Measurements from ENCODE around the gene LSM6. TPM values are rescaled to one million over a fixed set of nuclear protein-coding genes. Genes with fewer than 3 reads are reported as not detected.

LSM6 gene
- total RNA-seq, 1 experiment from 2014 or later, result 78.3 TPM

DNA sequence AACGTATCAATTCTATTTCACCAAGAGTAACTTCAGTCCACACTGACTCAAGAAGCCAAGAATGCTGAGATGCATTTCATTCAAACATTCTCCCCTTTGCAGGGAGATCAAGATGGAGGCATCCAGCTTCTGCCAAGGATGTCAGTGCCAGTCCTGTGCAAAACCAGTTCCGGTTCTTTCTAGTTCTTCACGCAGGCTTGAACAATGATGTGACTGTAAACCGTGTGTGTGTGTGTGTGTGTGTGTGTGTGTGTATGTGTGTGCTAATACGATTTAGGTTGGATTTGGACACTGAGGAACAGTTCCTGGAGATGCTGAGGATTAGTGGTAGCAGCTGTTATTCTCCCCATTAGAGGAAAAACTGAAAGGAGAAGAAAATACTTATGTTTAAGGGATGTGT is 38.7 kb downstream of the LSM6 start, which contains the start of gene REELD1:
REELD1 (plus strand) TSS at position 301 of the 400 bp plus-strand sequence. CDS start 2,415 bp downstream, outside the sequence.
- Mint-ChIP-seq H3K27me3 (ENCODE audit: low read depth) (peaks cover 5% of the 10 kb centered on the region), H3K27ac (0 out of 7 replicates have a peak within 1 kb of the TSS, but pooled peaks of 1 of the 3 experiments have one; percentile 67), H3K4me1 (no peaks in the 10 kb centered on the region; a peak in 1 of 4 replicates), H3K4me3 (no peak within 1 kb of the TSS), H3K9me3 (no peaks in the 10 kb centered on the region), H3K36me3 (ENCODE audit: insufficient read depth in 1 of 3, low read depth in 3 of 3) (no peaks in the 10 kb centered on the region)
- Histone ChIP-seq H3K9ac (ENCODE audit: extremely low read depth, insufficient read length, low read length) (no peak within 1 kb of the TSS), H3K79me1 (ENCODE audit: insufficient read depth, low read depth, low read length, poor library complexity, severe bottlenecking) (no peaks in the 10 kb centered on the region), H3K23ac (ENCODE audit: insufficient read length, low read depth, low read length) (no peak within 1 kb of the TSS), H4K5ac (ENCODE audit: insufficient read length, low read depth, low read length) (no peak within 1 kb of the TSS), H4K20me1 (ENCODE audit: control insufficient read depth, insufficient read depth, insufficient read length) (no peaks in the 10 kb centered on the region), H2BK12ac (ENCODE audit: insufficient read length, low read depth, low read length) (no peak within 1 kb of the TSS), H4K91ac (ENCODE audit: insufficient read length, low read depth, low read length) (no peak within 1 kb of the TSS), H3K18ac (ENCODE audit: insufficient read length, low read depth, low read length) (no peak within 1 kb of the TSS), H3T11ph (ENCODE audit: low read length) (no peak within 1 kb of the TSS), H2AK5ac (ENCODE audit: insufficient read length, low read length) (no peak within 1 kb of the TSS), H2BK5ac (ENCODE audit: insufficient read length, low read length) (no peak within 1 kb of the TSS), H3K27me3 (ENCODE audit: insufficient read depth, low read length) (no peaks in the 10 kb centered on the region), H2AFZ (ENCODE audit: low read length) (no peak within 1 kb of the TSS), H2BK15ac (ENCODE audit: low read depth, low read length) (no peak within 1 kb of the TSS), H3K9me3 (ENCODE audit: control insufficient read depth, low read depth, low read length) (no peaks in the 10 kb centered on the region), H3K4ac (ENCODE audit: low read depth, low read length) (no peak within 1 kb of the TSS), H3K79me2 (ENCODE audit: insufficient read depth, low read length) (no peaks in the 10 kb centered on the region), H3K27ac (ENCODE audit: insufficient read length, low read depth, low read length) (no peak within 1 kb of the TSS), H3K23me2 (ENCODE audit: insufficient read length, low read depth, low read length, poor library complexity, severe bottlenecking) (no peaks in the 10 kb centered on the region), H2BK20ac (ENCODE audit: low read depth, low read length, poor library complexity, severe bottlenecking) (no peak within 1 kb of the TSS), H3K14ac (ENCODE audit: insufficient read depth, low read length) (no peak within 1 kb of the TSS), H3K4me1 (ENCODE audit: insufficient read depth, low read length) (no peaks in the 10 kb centered on the region), H3K56ac (ENCODE audit: insufficient read length, low read depth, low read length) (no peak within 1 kb of the TSS), H3K4me2 (ENCODE audit: insufficient read depth, insufficient read length, low read length) (no peak within 1 kb of the TSS), H2BK120ac (ENCODE audit: low read depth, low read length, poor library complexity, severe bottlenecking) (no peak within 1 kb of the TSS), H4K8ac (replicated peaks; ENCODE audit: insufficient read length, low read depth, low read length) (no peak within 1 kb of the TSS)
- no peak for DNase-seq
- WGBS (ENCODE audit: extremely low coverage, insufficient read length, low lambda C conversion rate), result no CpG with 5 or more reads among the region's 5 CpGs
- TF ChIP-seq, protein P1, sequence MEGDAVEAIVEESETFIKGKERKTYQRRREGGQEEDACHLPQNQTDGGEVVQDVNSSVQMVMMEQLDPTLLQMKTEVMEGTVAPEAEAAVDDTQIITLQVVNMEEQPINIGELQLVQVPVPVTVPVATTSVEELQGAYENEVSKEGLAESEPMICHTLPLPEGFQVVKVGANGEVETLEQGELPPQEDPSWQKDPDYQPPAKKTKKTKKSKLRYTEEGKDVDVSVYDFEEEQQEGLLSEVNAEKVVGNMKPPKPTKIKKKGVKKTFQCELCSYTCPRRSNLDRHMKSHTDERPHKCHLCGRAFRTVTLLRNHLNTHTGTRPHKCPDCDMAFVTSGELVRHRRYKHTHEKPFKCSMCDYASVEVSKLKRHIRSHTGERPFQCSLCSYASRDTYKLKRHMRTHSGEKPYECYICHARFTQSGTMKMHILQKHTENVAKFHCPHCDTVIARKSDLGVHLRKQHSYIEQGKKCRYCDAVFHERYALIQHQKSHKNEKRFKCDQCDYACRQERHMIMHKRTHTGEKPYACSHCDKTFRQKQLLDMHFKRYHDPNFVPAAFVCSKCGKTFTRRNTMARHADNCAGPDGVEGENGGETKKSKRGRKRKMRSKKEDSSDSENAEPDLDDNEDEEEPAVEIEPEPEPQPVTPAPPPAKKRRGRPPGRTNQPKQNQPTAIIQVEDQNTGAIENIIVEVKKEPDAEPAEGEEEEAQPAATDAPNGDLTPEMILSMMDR (conservative IDR thresholded peaks at IDR 0.05), result no peak
